ENCODE data around the gene COPZ2.
"Not testable (repeated sequence)": the region's sequence is repeated elsewhere in the genome, so short reads cannot be mapped to it uniquely, and the experiment has no call there.

Gene COPZ2

DNA sequence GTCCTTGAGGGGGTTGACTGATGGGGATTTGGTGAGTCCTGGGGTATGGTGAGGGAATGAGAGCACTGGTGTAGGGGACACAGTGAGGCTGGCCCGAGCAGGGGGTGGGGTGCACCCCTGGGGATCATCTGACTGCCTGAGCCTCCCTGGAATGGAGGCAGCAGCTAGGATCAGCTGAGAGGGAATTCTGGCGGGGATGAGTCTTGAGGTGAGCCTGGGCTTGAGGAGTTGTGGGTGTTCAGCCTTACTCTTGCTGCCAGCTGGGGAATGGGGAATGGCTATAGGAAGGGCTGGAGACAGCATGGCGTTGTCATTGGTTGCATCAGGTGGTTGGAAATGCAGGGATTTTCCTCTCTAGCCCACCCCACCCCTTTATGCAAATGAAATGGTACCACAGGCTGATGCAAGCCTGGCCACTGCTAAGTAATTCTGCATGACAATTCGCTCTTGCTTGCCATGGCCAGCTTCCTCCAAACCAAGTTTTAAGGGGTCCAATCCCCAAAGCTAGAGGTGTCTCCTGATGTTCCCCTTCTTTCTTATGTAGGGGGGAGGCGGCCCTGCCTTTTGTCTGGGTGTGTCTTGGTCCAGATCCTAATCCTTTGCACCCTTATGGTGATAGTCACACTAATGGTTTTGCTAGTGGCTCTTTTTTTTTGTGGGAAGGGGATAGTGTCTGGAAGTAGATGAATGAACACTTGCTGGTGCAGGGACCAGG lies 18.1 kb upstream of the COPZ2 start:
- no peak for FAIRE-seq

DNA sequence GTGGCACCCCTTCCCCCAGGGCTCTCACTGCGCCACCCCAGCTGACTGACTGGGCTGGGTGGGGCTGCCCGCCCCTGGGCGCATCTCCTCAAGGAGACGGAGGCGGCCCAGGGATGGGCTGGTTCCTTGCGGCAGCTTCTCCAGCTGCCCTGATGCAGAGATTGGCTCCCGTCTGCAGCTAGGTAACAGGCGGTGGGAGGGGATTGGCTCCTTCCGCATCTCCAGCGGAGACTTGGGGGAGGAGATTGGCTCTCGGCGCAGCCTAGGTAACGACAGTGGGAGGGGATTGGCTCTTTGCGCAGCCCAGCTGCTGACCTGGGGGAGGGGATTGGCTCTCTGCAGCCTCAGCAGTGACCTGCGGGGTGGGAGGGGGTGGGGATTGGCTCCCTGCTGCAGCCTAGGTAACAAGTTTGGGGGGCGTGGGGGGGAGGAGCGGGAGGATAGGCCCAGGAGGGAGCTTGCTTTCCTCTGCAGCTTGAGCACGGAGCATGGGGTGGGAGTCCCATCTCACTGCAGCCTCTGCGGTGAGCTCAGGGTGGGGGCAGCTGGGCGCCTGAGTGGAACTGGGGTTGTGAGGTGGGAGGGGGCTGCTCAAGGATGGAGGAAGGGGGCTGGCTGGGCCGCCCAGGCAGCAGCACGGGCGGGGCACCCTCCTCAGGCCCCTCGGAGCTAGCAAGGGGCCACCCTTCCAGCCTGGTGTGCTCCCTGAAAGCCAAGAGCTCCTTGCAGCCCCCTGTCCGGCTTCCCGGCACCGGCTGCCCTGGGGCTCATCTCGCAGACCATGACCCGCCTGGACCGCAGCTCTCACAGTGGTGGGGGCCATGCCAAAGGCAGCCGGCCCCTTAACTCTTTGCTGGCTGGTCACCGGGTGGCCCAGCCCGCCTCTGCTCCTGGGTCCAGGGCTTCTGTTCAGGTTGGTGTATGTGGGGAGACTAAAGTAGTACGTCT lies 16.9 kb upstream of the COPZ2 start:
- no peak for FAIRE-seq

DNA sequence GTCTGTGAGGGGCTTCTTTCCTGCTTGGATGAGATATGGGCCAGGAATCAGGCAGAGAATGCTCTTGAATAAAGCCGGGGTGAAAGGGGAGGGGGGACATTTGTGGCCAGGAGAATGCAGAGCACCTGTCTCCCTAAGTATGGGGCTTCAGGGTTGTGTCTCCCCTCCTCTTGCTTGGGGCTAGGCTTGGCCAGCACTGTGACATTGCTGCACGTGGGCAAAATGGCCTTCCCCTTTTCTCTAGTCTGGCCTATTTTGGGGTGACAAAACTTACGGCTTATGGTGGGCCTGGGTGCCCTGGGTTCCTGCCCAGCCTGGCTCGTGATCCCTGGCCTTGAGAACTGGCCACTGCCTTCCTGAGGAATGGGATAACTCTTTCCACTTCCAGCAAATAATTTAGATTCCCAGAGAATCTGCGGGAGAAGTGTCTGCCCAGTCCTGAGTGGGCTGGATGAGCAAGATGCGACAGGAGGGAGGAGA lies 16.2 kb upstream of the COPZ2 start:
- no peak for FAIRE-seq

DNA sequence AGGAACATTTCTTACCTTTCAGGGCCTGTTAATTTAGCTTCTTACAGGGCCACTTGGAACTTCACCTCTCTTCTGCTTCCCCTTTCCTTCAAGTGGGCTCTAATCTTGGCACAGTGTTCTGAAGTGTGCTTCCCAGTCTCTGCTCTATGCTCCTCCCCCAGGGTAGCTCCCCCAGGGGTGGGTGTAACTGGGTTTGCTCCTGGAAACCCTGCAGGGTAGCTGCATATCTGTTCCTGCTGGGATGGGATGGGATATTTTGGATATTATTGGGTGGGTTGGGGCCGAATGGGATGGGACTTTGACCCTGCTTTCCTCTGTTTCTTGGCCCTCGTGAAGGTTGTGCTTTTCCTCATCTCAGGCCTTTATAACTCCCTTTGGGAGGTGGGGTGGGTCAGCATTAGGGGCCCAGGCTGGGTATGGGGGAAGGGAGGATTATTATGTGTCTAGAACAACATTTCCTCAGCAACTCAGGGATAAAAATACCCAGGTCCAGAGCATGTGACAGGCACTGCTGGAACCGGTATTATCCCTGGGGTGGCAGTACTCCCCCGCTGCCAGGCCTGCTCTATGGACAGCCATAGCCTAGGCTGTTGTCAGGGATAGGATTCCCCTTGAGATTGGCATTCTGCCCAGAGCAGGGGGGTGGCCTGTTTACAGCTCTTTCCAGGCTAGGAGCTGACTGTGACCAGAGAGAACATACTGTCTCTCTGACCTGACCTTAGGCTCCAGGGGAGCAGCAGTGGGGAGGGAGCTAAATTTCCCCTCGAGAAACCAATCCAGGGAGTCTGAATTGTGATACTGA lies 15.6 kb upstream of the COPZ2 start:
- FAIRE-seq, result no peak

DNA sequence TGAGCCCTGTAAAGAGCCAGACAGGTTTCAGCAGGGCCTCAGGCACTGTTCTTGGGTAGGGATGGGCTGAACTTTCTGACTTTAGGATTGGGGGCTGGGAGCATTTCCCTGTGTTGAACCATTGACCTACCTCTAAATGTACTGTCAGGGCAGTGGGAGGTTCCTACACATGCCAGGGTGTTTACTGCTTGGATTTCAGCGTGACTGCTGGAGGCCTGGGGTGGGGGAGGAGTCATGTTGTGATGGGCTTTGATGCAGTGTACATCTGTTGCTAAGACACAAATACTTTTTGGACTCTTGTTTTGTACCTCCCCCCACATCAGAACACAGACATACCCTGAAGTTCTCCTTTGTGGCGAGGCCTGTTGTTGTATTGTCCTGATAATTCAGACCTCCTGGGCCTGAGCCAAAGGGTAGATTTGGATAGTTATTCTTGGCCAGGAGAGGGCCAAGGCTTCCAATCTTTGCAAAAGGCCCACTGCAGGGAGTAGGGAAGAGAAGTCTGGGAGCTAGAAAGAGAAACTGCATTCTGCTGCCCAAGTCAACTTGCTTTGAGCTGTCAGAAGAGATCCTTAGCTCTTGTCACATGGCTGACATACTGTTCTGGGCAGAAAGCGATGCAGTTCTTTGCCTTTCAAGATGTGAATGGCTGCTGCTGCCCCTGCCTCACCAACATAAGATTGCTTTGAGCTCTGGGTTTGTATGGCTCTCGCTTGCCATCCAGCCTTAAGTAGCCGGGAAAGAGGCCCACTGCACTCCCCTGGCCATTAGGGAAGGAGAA lies 14.3 kb upstream of the COPZ2 start:
- no peak for FAIRE-seq

DNA sequence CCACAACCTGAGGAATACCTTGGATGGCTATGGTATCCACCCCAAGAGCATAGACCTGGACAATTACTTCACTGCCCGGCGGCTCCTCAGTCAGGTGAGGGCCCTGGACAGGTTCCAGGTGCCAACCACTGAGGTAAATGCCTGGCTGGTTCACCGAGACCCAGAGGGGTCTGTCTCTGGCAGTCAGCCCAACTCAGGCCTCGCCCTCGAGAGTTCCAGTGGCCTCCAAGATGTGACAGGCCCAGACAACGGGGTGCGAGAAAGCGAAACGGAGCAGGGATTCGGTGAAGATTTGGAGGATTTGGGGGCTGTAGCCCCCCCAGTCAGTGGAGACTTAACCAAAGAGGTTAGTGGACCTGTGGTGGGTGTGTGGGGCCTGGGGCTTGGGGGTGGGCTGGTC lies 13.7 kb upstream of the COPZ2 start:
- no peak for FAIRE-seq

DNA sequence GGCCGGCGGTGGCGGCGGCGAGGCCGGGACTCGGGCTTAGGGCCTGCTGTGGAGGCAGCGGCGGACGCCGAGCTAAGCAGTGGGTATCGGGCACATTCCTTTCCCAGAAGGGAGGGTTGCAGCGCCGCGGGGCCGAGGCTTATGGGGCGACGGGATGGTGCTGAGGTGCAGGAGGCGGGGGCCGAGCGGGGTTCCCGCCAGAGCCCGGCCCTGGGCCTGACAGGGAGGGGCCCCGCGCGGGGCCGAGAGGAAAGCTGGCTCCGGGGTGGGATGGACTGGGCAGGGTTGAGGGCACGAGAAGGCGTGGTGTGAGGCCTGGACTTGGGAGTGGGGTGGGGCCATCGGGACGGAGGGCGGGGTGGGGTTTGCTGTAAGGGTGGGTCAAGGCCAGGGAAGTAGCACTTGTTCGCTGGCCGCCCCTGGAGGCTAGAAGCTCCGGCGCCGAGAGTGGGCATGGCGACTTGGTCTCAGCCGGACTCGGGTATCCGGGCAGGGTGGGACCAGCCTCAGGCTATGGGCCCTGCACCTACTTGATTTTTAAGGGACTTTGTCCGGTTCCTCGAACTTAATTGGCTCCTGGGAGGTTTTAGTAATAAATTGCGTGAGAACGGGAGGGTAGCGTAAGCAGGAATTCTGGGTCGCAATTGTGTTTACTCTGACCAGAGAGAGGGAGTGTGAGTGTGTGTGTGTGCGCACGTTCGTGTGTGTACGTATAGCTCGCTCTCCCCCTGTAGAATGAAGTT lies 11.0 kb upstream of the COPZ2 start:
- FAIRE-seq, result no peak

DNA sequence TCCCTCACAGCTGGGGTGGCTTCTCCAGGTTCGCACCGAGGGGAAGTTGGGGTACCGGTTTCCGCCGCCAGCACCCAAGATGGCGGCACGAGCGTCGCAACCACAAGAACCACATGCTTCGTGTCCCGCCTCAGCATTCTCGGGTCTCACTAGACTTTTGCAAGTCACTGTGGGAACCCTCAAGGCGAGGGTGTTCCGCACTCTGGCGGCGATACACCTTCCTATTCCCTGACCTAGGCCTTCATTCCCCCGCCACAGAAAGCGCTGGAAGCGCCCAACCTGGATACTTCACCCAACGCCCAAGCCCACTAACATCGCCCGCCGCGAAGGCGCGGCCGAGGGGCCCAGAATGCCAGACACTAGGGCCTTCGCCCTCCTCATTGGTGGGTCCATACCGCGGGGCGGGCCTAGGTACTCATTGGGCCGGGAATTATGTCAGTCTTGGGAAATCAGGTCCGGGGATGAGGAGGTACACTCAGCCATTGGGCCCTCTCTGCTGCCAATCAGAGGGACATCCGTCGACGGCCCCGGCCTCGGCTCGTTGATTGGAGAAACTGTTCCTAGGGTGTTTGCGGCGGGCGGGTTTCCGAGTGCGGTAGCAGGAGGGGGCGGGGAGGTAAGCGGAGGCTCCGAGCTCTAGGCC lies 10.3 kb upstream of the COPZ2 start, which contains the start of gene NFE2L1:
TSS of gene NFE2L1 (plus strand) at position 619 of the 643 bp plus-strand sequence. CDS start 2,760 bp downstream, outside the sequence.
- peak; percentile 10 for FAIRE-seq

DNA sequence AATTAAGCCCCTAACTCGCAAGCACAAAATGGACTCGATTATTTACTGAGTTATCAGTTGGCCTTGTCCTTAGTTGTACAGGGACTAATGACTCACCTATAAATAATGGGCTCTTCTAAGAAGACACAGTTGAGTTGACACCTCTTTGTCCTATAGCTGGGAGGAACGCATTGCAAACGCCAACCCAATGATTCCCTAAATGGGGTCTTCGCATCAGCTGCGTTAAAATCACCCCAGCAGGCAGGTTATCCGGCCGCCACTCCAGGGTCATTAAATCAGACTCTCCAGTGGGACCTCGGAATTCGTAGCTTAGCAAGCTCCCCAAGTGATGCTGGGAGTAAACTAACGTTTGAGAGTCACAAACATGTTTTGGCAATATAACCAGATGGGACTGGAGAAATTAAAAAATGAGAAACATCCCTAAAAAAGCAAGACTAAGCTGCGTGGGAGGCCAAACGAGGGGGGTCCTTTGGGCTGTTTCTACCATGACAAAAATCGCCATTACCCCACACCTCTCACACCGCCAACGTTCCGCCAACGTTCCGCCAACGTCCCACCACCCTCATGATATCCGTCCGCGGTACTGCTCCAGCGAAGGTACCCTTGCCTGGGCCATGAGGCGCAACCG lies 9.6 kb upstream of the COPZ2 start:
- no peak for FAIRE-seq

DNA sequence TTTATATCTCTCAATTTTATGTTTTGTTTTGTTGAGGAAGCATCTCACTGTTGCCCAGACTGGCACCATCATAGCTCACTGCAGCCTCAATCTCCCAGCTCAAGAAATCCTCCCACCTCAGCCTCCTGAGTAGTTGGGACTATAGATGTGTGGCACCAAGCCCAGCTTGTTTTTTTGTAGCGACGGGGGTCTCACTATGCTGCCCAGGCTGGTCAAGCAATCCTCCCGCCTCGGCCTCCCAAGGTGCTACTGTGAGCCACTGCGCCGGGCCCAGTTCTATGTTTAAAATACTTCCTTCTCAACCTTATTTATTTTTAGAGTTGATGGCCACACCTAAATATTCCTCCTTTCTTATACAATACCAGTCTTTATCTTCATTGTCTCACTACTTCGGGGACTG lies 8.7 kb upstream of the COPZ2 start:
- FAIRE-seq, result no peak

DNA sequence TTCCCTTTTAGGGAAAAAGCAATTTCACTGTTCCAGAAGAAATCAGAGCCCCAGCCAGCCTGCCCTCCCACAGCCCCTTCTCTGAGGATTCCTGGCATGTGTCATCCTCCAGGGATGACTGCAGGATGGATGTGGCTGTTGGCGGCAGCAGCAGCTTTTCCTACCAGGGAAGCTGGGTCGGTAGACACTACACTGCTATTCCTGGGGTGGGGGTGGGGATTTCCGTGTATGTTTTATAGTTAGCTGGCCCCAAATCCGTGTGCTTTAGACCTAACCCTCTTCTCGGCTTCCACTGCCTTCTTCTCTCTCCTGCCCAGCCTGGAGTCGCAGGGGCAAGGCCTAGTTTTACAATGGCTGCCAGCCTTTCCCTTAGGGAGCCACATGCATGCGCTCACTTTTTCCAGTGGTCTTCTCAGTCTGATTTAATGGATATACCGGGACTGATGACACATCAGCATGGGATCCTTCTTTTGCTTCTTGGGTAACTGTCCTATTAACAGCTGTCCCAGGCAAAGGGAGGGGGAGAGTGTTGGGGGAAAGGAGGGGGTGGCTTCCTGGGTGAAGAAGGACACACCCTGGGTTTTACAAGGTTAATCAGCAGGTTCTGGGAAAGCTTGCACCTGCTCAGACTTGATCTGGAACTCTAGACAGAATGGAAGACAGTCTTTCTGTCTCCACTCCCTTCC lies 7.9 kb upstream of the COPZ2 start:
- FAIRE-seq, result no peak

DNA sequence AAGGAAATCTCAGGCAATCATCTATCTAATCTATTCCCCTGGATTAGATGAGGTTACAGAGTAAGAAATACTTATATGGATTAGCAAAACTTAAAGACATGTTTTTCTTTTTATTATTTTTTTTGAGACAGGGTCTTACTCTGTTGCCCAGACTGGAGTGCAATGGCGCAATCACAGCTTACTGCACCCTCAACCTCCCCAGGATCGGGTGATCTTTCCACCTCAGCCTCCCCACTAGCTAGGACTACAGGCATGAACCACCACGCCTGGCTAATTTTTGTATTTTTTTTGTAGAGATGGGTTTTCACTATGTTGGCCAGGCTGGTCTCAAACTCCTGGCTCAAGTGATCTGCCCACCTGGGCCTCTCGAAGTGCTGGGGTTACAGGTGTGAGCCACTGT lies 7.3 kb upstream of the COPZ2 start:
- FAIRE-seq, result no peak

DNA sequence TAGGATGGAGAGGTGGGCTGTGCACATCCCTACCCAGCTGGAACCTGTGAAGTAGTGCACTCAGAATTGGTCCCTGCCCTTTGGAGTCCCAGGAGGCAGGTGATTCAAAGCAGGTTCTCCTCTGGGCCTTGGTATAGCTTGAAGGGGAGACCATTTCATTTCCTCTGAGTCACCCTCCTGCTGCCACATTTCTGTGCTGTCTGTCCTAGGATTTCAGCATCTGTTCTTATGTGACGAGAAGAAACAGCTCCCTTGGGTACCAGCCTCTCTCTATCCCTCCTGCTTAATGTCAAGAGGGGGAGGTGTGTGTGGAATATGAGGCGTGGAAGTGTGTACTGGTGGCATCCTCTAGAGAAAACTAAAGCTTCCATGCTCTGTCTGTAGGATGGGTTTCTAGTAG lies 5.6 kb upstream of the COPZ2 start:
- no peak for FAIRE-seq

DNA sequence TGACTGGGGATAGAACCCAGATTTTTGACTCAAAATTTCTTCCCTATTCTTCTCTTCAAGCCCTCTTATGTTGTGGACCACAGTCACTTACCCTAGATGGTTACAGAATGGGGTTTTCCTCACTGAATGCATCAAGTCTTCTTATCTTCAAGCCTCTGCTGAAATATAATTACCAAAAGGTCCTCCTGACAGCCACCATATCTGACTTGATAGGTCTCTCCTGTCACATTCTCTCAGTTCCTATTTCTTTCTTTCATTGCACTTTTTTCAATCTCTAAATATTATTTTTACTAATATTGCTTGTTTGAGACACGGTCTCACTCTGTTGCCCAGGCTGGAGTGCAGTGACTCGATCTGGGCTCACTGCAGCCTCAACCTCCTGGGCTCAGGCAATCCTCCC lies 1.1 kb upstream of the COPZ2 start:
- FAIRE-seq, result no peak

DNA sequence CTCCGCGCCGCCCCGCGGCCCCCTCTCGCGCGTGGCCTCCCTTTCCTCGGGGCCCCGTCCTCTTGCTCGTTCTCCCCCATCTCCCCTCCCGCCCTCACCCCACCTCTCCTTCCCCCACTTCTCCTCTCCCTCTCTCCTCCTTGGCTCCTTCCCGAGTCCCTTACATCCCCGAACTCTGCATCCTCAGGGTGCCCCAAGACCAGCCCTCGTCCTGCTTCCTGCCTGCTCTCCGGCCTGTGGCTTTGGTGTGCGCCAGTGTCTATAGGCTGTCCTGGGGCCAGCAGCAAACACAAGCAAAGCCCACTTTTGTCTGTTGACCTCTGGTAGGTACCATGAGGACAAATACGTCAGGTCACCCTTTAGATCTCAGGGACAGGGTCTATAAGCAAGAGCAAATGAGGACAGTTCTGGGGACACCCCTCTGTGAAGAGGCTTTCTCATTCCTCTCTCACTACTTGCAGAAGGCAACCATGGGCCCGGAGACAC lies 284 bp upstream of the COPZ2 start:
- no peak for FAIRE-seq

DNA sequence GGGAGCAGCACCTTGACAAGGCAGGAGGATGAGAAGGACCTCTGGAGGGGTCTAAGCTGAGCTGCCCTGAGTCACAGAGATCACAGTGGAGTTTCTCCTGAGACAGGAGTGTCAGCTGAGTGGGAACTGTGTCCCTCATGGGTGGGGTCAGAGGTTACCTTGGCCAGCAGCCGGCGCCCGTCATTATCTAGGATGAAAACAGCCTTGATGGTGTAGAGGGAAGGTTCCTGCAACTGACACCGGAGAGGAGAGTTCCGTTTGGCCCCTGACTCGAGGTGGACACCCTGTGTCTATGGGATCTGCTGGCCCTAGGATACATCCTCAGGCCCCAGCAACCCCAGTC lies 933 bp downstream of the COPZ2 start:
- no peak for FAIRE-seq

DNA sequence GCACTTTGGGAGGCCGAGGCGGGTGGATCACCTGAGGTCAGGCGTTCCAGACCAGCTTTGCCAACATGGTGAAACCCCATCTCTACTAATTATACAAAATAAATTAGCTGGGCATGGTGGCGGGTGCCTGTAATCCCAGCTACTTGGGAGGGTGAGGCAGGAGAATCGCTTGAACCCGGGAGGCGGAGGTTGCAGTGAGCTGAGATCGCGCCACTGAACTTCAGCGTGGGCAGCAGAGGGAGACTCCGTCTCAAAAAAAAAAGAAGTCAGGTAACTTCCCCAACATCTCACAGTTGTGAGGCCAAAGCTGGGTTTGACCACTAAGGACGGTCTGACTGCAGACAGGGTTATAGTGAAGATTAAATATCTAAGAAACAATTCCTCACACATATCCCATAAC lies 2.9 kb downstream of the COPZ2 start:
- not testable (repeated sequence) for FAIRE-seq

DNA sequence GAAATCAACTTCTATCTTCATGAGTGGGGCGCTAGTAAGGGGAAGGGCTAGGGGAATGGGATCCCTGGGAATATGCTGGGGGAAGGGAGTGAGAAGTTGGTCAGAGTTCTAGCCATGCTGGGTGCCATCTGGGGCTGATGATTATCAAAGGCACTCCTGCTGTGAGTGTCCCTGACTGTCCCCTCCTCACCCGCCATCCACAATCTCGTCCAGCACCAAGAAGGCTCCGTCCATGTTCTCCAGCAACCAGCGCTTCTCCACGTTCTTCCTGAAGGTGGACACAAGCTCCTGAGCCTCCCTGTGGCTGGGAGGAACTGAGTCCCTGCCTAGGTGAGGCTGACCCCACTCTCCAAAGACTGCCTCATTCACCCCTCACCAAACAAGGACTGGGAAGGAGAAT lies 5.6 kb downstream of the COPZ2 start:
- FAIRE-seq, result no peak

DNA sequence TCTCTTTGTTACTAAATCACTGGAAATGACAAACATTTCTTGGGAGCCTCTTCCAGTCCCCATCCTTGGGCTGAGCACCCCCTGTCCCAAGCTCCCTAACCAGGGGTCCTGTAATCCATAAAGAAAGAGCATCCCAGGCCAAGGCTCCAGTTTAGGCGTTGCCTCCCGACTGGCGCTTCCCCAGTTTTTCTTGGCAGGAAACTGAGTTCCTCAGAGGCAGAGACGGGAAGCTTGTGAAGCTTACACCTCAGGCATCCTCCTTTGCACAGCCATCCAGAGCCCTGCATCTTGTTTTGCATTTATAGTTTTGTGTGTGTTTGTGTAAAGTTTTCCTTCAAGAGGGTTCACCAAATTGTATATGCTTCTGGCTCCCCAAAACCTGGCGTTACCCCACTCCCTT lies 7.1 kb downstream of the COPZ2 start:
- FAIRE-seq, result no peak

DNA sequence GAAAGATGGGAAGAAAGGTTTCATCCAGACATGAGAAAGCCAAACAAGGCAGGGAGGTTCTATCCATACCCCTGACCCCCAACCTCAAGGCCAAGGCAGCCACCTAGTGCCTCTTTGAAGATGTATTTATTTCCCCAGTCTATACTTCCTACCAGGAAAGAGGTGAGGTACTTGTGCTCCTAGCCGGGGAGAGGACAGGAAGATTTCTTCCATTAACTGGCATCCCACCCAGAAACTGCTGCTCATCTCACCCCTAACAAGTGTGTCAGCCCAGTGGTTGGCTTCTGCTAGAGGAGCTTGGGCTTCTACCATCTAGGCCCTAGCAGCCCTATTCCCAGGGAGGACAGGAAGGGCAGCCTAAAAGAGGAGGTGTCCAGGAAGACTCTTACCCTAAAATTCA lies 8.9 kb downstream of the COPZ2 start:
- no peak for FAIRE-seq
